NK-92 (cell line): Measurements from ENCODE around the gene PHEX.
"Not testable (repeated sequence)": the region's sequence is repeated elsewhere in the genome, so short reads cannot be mapped to it uniquely, and the experiment has no call there.

Source experiments
- DNase-seq: peaks from one replicate; lab custom pipeline; 2025; ENCODE audit not compliant: unreplicated experiment; lab: John Stamatoyannopoulos, UW

Gene PHEX

GRCh38 chrX:22220941-22221340, 188.8 kb downstream of the PHEX start:
- DNase-seq: no peak

GRCh38 chrX:22234380-22234779, 202.3 kb downstream of the PHEX start:
- DNase-seq: no peak

GRCh38 chrX:22237479-22237878, 205.4 kb downstream of the PHEX start:
- no peak for DNase-seq

GRCh38 chrX:22246620-22247019, 214.5 kb downstream of the PHEX start:
- DNase-seq: no peak

- DNase-seq: no peak
Measured at GRCh38 chrX:22247169-22247568, 215.0 kb downstream of the PHEX start.

GRCh38 chrX:22248401-22248800, 216.3 kb downstream of the PHEX start:
- DNase-seq: no peak

GRCh38 chrX:22249371-22249770, 217.2 kb downstream of the PHEX start:
- DNase-seq: no peak

GRCh38 chrX:22268706-22269105, 236.6 kb downstream of the PHEX start:
- no peak for DNase-seq

GRCh38 chrX:22272613-22273012, 240.5 kb downstream of the PHEX start, which contains the start of gene CBLL2:
CBLL2 (plus strand) TSS chrX:22272913; CDS start chrX:22272992, 79 bp downstream.
- DNase-seq: no peak

- no peak for DNase-seq
Measured at GRCh38 chrX:22273714-22274317, 241.7 kb downstream of the PHEX start.

GRCh38 chrX:22276781-22277180, 244.7 kb downstream of the PHEX start:
- DNase-seq: no peak

GRCh38 chrX:22278375-22278774, 246.2 kb downstream of the PHEX start:
- DNase-seq: no peak

GRCh38 chrX:22289209-22289608, 257.1 kb downstream of the PHEX start:
- not testable (repeated sequence) for DNase-seq

- DNase-seq: no peak
Measured at GRCh38 chrX:22296871-22297270, 264.7 kb downstream of the PHEX start.

- no peak for DNase-seq
Measured at GRCh38 chrX:22300130-22300529, 268.0 kb downstream of the PHEX start.
